ENCODE data around the gene LIMA1.

DNA sequence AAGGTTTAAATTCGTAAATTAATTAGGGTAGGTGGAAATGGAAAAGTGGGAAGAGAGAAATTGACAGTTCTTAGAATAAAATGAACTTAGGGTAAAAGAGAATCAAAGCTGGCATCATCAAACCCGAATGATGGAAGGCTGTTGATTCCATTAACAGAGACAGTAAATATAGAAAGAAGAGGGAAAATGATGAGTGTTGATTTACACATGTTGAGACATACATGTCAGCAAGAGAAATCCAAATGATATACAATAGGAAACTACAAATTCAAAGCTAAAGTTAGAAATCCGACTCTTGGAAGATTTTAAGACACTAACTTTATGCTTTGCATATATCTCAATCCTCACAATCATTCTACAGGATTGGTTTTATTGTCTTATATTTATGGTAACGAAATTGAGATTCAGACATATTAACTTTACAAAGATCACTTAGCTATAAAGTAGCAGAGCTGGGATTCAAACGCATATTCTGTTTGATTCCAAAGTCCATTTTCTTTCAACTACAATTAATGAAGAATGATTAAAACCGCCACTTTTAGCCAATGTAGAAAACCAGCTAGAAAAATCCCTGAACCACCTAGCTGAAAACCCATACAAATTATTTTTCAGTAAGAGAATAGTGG, 30.2 kb downstream of the LIMA1 start:
- TF ChIP-seq POLR2A (IDR thresholded peaks at IDR 0.05; ENCODE audit: low read length) (no peak), GATA1 (IDR thresholded peaks at IDR 0.05; ENCODE audit: low read depth, low read length) (no peak)

Data from erythroblast (primary cell).